ENCODE measurements around the gene DNAAF1.

DNA sequence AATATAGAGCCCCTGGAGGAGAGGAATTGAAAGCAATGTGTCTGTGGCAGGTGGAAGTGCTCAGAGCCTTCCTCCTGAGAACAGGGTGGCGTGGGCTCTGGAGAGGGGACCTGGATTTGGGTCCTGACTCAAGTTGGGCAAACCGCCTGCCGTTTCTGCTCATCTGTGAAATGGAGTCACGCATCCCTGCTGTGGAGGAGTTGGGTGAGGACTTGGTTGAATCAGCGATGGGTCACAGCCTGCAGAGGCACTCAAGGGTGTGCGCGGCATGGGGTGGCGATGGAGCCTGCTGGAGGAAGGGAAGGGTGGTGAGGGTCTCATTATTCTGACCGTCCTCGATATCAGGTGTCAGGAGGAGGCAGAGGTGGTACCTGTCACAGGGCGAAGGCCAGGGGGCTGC lies 48.9 kb downstream of the DNAAF1 start:
- no peak for TF ChIP-seq POLR2A (IDR thresholded peaks at IDR 0.05; ENCODE audit: low read depth, low read length)
- no peak for TF ChIP-seq POLR2AphosphoS5 (IDR thresholded peaks at IDR 0.05; ENCODE audit: low read depth, low read length)
- no peak for TF ChIP-seq TAF1 (IDR thresholded peaks at IDR 0.05; ENCODE audit: borderline replicate concordance, low read depth, low read length)

All from GM12892 (cell line).